Adipocyte (in vitro differentiated cells): Measurements from ENCODE around the gene APBA1.
A peak's percentile ranks its signal among the peaks of the same experiment; 100 is the strongest.

Experiments used
- DNase-seq: peaks from one replicate; pipeline ENCODE4 v3.0.0-alpha.2; 2015; ENCODE audit warnings: low read depth
- H3K27me3 ChIP-seq: replicated peaks from 2 replicates; pipeline ENCODE4 v1.7.0; 2013; ENCODE audit warnings: mild to moderate bottlenecking, low read length, moderate library complexity; ENCODE audit not compliant: control insufficient read depth, insufficient read depth
- H3K36me3 ChIP-seq: 2 replicates; pipeline ENCODE4 v1.7.0; 2013; ENCODE audit warnings: low read length, mild to moderate bottlenecking, moderate library complexity; ENCODE audit not compliant: control insufficient read depth, insufficient read depth, severe bottlenecking
- H3K4me1 ChIP-seq: 2 replicates; pipeline ENCODE4 v1.7.0; 2013; ENCODE audit warnings: mild to moderate bottlenecking, low read length, moderate library complexity; ENCODE audit not compliant: control insufficient read depth, insufficient read depth
- H3K4me3 ChIP-seq: 2 replicates; pipeline ENCODE4 v1.7.0; 2013; ENCODE audit warnings: mild to moderate bottlenecking, low read length, moderate library complexity
- H3K9ac ChIP-seq: 2 replicates; pipeline ENCODE4 v1.7.0; 2013; ENCODE audit warnings: mild to moderate bottlenecking, low read length, moderate library complexity
- H3K9me3 ChIP-seq: 2 replicates; pipeline ENCODE4 v1.7.0; 2013; ENCODE audit warnings: mild to moderate bottlenecking, low read length, moderate library complexity; ENCODE audit not compliant: control insufficient read depth

Gene APBA1

DNA sequence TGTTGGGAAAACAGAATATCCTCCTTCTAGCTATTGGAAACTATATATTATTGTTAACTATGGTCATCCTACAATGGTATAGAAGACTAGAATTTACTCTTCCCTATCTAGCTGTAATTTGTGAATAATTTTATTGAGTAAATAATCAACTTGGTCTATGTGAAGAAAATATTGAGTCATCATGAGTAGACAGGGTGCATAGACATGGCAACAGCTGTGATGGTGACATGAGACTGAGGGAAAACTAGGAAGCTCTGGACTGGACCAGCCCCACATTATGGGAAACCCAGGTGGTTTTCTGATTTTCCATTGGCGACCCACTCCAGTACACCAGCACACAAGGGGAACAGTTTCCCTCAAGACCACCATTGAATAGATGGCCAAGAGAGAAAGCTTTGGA is 95.0 kb downstream of the APBA1 start:
- Histone ChIP-seq H3K4me3 (no peak overlapping the region), H3K9me3 (no peaks in the 10 kb centered on the region), H3K27me3 (no peaks in the 10 kb centered on the region), H3K36me3 (no peaks in the 10 kb centered on the region), H3K9ac (no peak overlapping the region), H3K4me1 (peaks cover 18% of the 10 kb centered on the region)
- DNase-seq, result no peak

DNA sequence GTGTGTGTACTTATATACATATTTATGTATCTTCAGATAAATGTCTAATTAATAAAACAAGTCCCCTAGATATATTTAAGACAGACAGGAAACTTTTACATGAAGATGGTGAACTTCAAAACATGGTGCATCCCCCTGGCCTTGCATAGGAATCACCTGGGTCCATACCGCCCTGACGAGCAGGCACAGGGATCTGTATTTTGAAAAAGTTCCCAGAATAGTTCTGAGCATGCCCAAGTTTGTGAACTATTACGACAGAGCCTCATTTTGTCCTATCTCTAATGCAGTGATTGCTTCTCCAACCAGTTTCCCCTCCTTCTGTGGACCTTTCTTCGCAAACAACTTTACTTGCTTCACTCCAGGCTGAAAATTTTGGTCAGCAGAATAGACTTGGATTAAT is 98.1 kb downstream of the APBA1 start:
- no peaks in the 10 kb centered on the region for H3K36me3 ChIP-seq
- H3K4me1 ChIP-seq, result peaks cover 37% of the 10 kb centered on the region
- H3K4me3 ChIP-seq, result no peak overlapping the region
- DNase-seq, result no peak
- H3K27me3 ChIP-seq, result no peaks in the 10 kb centered on the region
- H3K9me3 ChIP-seq, result no peaks in the 10 kb centered on the region
- H3K9ac ChIP-seq, result no peak overlapping the region

DNA sequence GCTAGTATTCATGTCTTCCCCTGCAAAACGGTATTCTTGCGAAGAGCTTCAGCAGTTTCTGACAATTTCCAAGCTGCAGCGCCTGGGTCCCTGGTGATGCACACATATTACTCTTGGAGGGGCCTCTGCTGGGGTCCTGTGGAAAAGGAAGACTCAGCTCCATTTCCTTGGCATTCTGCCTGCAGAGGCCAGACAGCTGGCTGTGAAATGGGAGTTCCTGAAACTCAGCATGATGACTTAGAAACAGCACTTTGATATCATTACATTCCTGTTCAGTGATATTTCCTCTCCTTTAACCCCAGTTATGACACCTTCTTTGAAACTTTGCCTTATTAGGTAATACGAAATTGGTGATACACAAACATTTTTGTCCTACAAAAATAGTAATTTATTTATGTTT is 98.5 kb downstream of the APBA1 start:
- H3K36me3 ChIP-seq, result no peaks in the 10 kb centered on the region
- DNase-seq, result peak; percentile 17
- H3K4me1 ChIP-seq, result peaks cover 41% of the 10 kb centered on the region
- no peaks in the 10 kb centered on the region for H3K27me3 ChIP-seq
- no peaks in the 10 kb centered on the region for H3K9me3 ChIP-seq
- no peak overlapping the region for H3K4me3 ChIP-seq
- no peak overlapping the region for H3K9ac ChIP-seq

DNA sequence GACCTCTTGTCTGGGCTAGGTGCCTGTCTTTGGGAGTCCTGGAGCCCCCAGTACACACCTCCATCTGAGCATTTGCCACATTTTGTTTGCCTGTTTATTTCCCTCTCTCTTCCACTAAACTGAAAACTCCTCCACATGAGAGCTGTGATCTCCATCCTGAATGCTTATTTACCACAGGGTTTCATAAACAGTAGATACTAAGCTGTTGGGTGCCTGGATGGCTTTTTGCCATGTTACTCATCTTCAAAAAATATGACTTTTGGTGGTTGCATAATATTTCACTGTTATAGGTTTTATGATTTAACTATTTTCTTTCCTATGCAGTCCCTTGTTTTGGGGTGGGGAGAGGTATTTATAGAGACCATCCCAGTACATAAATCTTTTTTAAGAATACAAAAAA is 99.6 kb downstream of the APBA1 start:
- Histone ChIP-seq H3K4me3 (no peak overlapping the region), H3K9me3 (no peaks in the 10 kb centered on the region), H3K4me1 (peaks cover 42% of the 10 kb centered on the region), H3K27me3 (no peaks in the 10 kb centered on the region), H3K36me3 (no peaks in the 10 kb centered on the region), H3K9ac (no peak overlapping the region)
- peak; percentile 19 for DNase-seq

DNA sequence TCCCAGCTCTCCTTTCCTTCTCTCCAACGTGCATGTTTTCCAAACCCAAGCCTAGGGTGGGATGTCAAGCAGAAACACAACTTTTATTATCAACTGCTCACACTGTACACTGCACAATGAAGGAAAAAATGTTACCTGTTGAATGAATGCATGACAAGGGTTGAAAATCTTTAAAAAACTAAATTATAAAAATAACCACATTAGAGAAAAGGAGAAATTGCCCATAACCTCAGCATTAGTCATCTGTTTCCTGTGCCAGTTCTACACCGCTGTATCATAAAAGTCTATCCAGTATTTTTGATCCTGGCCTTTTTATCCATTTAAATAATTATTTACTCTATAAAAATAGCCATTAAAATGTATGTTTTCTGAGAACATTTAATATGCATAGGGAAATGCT is 101.1 kb downstream of the APBA1 start:
- DNase-seq, result no peak
- H3K4me1 ChIP-seq, result peaks cover 42% of the 10 kb centered on the region

DNA sequence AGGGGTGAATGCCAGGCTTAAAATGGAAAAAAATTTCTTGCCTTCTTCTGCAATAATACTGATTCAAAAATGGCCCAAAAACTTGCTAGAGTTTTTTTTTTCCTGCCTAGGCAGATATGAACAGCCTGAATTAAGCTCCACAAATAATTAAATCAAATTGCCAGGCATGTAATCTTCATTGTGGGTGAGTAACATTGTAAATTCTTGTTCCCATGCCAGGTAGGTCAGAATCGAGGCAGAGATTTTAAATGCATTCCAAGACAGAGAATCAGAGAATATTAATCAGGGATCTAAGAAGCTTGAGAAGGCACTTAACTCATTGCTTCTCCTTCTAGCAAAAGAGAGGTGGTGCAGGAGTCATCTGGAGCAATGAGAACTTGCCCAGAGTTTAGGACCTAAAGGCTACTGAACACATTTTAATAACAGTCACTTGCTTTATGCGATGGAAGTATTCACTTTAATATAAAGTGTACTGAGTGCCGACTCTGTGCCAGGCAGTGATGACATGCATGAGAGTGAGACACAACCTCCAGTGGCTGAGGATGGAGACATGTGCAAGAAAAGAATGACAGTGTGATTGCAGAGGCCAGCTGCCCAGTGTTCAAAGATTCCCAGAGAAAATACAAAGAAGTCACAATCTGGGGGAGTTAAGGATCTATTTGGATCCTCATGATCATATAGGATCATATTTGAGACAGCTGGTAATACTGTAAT is 102.3 kb downstream of the APBA1 start:
- DNase-seq, result peak; percentile 76

More for the DNA sequence above, 101.1 kb downstream of the APBA1 start:
- H3K4me3 ChIP-seq, result no peak overlapping the region
- H3K9ac ChIP-seq, result no peak overlapping the region
- H3K36me3 ChIP-seq, result no peaks in the 10 kb centered on the region
- no peaks in the 10 kb centered on the region for H3K27me3 ChIP-seq
- no peaks in the 10 kb centered on the region for H3K9me3 ChIP-seq

DNA sequence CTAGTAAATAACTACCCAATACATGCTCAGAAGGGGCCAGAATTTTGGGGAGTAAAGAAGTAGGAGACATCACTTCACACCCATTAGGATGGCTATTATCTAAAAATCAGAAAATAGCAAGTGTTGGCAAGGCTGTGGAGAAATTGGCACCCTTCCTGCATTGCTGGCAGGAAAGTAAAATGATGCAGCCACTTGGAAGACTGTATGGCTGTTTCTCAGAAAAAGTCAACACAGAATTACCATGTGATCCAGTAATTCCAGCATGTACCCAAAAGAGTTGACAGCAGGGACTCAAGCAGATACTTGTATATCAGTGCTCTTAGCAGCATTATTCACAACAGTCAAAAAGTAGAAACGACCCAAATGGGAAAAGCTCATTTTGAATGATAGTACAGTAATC is 107.6 kb downstream of the APBA1 start:
- H3K27me3 ChIP-seq, result no peaks in the 10 kb centered on the region
- peaks cover 17% of the 10 kb centered on the region for H3K4me1 ChIP-seq
- no peaks in the 10 kb centered on the region for H3K9me3 ChIP-seq
- DNase-seq, result no peak
- no peaks in the 10 kb centered on the region for H3K36me3 ChIP-seq
- no peak overlapping the region for H3K9ac ChIP-seq
- H3K4me3 ChIP-seq, result no peak overlapping the region

More for the DNA sequence above, 102.3 kb downstream of the APBA1 start:
- Histone ChIP-seq H3K36me3 (no peaks in the 10 kb centered on the region), H3K9me3 (no peaks in the 10 kb centered on the region), H3K4me1 (peaks cover 46% of the 10 kb centered on the region), H3K9ac (peak overlapping the region; percentile 54), H3K27me3 (no peaks in the 10 kb centered on the region), H3K4me3 (peak overlapping the region; percentile 67)

DNA sequence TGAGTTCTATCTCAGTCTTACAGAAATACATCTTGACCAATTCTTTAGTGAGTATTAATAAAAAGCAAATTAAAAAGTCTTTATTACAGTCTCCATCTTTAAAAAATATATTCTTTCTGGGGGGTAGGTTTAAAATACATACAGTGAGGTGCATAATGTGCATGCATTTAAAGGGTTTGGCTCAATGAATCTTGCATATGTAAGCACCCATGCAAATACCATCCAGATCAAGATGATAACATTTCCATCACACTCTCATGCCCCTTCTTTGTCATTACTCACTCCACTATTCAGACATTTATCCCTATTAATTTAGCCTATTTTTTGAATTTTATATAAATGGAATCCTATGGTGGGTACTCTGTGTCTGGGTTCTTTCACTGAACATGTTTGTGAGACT is 113.0 kb downstream of the APBA1 start:
- Histone ChIP-seq H3K4me1 (peaks cover 4% of the 10 kb centered on the region), H3K27me3 (no peaks in the 10 kb centered on the region), H3K36me3 (no peaks in the 10 kb centered on the region), H3K9me3 (no peaks in the 10 kb centered on the region), H3K4me3 (no peak overlapping the region), H3K9ac (no peak overlapping the region)
- no peak for DNase-seq

DNA sequence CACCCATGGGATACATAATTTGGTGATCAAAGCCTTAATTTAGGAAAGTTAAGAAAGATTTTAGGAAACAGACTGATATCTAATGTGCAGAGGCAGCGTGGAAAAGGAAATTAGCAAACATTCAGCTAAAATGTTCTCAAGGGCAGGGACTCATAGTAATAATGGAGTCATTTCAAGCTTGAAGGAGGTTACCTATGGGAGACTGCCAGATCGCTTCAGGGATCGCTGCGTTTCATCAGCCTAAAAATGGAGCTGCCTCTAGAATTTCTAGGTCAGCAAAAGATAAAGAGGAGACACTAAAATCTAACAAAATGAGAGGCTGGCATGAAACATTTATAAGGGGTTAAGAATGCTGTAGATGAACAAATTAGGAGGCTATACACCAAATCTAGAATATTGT is 115.5 kb downstream of the APBA1 start:
- Histone ChIP-seq H3K9me3 (no peaks in the 10 kb centered on the region), H3K4me3 (no peak overlapping the region), H3K4me1 (peaks cover 4% of the 10 kb centered on the region), H3K27me3 (no peaks in the 10 kb centered on the region), H3K36me3 (no peaks in the 10 kb centered on the region), H3K9ac (no peak overlapping the region)
- DNase-seq, result no peak

DNA sequence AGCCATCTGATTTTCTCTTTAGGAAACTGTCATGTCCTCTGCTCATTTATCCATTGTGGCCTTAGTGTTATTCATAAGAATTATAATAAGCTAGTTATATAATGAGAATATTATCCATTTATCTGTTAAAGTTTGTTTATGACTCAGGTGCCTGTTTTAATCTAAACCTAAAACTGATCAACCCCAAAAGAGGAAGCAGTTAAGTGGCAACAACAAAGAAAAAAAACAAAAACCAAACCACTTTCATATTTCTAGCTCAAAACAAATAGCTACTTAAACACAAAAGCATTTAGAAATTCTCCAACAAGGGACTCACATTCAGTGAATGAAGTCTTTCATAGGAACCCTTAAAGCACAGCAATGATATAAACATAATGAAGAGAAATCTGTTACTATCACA is 116.4 kb downstream of the APBA1 start:
- H3K27me3 ChIP-seq, result no peaks in the 10 kb centered on the region
- H3K9me3 ChIP-seq, result no peaks in the 10 kb centered on the region
- H3K9ac ChIP-seq, result no peak overlapping the region
- peaks cover 4% of the 10 kb centered on the region for H3K4me1 ChIP-seq
- no peak overlapping the region for H3K4me3 ChIP-seq
- no peaks in the 10 kb centered on the region for H3K36me3 ChIP-seq
- DNase-seq, result no peak

DNA sequence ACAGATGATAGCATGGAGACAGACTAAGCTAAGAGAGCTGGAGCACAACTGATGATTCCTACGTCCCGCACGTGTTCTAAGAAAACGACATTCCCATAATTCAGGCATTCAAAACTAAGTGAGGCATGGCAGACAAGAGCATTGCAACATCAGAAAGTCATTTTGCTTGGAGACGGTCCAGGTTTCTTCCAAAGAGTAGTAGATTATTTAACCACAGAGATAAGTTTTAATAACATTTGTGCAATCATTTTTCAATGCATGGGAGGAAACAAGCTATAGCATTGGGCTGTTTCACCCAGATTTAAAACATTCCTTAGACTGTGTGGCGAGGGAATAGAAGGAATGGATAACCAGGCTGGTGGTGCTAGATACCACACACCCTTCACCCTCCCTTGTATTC is 117.2 kb downstream of the APBA1 start:
- H3K9me3 ChIP-seq, result no peaks in the 10 kb centered on the region
- H3K9ac ChIP-seq, result no peak overlapping the region
- H3K27me3 ChIP-seq, result no peaks in the 10 kb centered on the region
- no peak overlapping the region for H3K4me3 ChIP-seq
- no peaks in the 10 kb centered on the region for H3K36me3 ChIP-seq
- peaks cover 4% of the 10 kb centered on the region for H3K4me1 ChIP-seq
- DNase-seq, result peak; percentile 89
